Activated B cell treated with CpG ODN at 0.5 μM for 24 hours (primary cell): Measurements from ENCODE around the gene MCC. TPM values are rescaled to one million over a fixed set of nuclear protein-coding genes. Genes with fewer than 3 reads are reported as not detected.

Experiments
- ATAC-seq: fragments of 200-7000 bp; cut with Tn5 transposase; one replicate; pipeline ENCODE4 v1.10.0; 2021; ENCODE audit warnings: low read depth, mild to moderate bottlenecking, moderate library complexity
- CTCF ChIA-PET: fragments of 350-600 bp; sonication (Branson Sonifier 250); formaldehyde crosslinking; loops from one replicate; lab custom pipeline; 2021; ENCODE audit warnings: antibody characterized with exemption; lab: Charles Lee
- POLR2A ChIA-PET: fragments of 350-600 bp; sonication (Branson Sonifier 250); formaldehyde crosslinking; loops from one replicate; lab custom pipeline; 2021; ENCODE audit warnings: antibody characterized with exemption; lab: Charles Lee
- DNase-seq: peaks from one replicate; pipeline ENCODE4 v3.0.0; 2022
- H3K27ac Mint-ChIP-seq: one replicate; pipeline ENCODE4 v1.8.0; 2020; ENCODE audit warnings: mixed read lengths
- H3K27me3 Mint-ChIP-seq: one replicate; pipeline ENCODE4 v1.8.0; 2021; ENCODE audit warnings: mixed read lengths
- H3K36me3 Mint-ChIP-seq: one replicate; pipeline ENCODE4 v1.8.0; 2021; ENCODE audit warnings: low read depth, mixed read lengths
- H3K4me1 Mint-ChIP-seq: one replicate; pipeline ENCODE4 v1.8.0; 2021; ENCODE audit warnings: mixed read lengths
- H3K4me3 Mint-ChIP-seq: one replicate; pipeline ENCODE4 v1.8.0; 2020; ENCODE audit warnings: mild to moderate bottlenecking, mixed read lengths
- H3K9me3 Mint-ChIP-seq: one replicate; pipeline ENCODE4 v1.8.0; 2020; ENCODE audit warnings: mixed read lengths
- CTCF ChIP-seq: fragments of 200-600 bp; IDR thresholded peaks from one replicate; pipeline ENCODE4 v1.8.0; 2022; ENCODE audit warnings: antibody characterized with exemption, mild to moderate bottlenecking
- intact Hi-C: fragments of 100-400 bp; cut with micrococcal nuclease; formaldehyde crosslinking; loops from one replicate; pipeline ENCODE4 v1.15.1; 2024
- total RNA-seq: library from RNA; stranded (reverse); gene quantifications from 2 replicates; pipeline ENCODE4 v1.2.3, GENCODE V29; 2022

Gene MCC
- total RNA-seq, 1 donor from 2014 or later, result 0.22 TPM

GRCh38 chr5:113495422-113495841, 7.2 kb upstream of the MCC start:
- ChIA-PET POLR2A (no interaction called here), CTCF (no interaction called here)
- H3K36me3 Mint-ChIP-seq, result peaks cover 4% of the 10 kb centered on the region
- peaks cover 17% of the 10 kb centered on the region for H3K9me3 Mint-ChIP-seq
- peaks cover 37% of the 10 kb centered on the region for H3K27me3 Mint-ChIP-seq
- ATAC-seq, result no peak
- intact Hi-C loops, result no loop called here
- TF ChIP-seq CTCF, result no peak
- no peak overlapping the region for H3K27ac Mint-ChIP-seq
- no peak for DNase-seq
- no peak overlapping the region for H3K4me3 Mint-ChIP-seq
- no peaks in the 10 kb centered on the region for H3K4me1 Mint-ChIP-seq

- CTCF ChIA-PET, result no interaction called here
- peaks cover 39% of the 10 kb centered on the region for H3K27me3 Mint-ChIP-seq
These were observed 5.2 kb upstream of the MCC start for GRCh38 chr5:113493446-113493845.

GRCh38 chr5:113491022-113491421, 2.8 kb upstream of the MCC start:
- no peak for TF ChIP-seq CTCF
- ATAC-seq (no peak), DNase-seq (no peak)
- H3K27me3 Mint-ChIP-seq, result peaks cover 47% of the 10 kb centered on the region
- H3K36me3 Mint-ChIP-seq, result peaks cover 5% of the 10 kb centered on the region
- intact Hi-C loops, result no loop called here
- ChIA-PET CTCF (no interaction called here), POLR2A (no interaction called here)
- H3K9me3 Mint-ChIP-seq, result peaks cover 21% of the 10 kb centered on the region
- H3K4me3 Mint-ChIP-seq, result no peak overlapping the region
- no peak overlapping the region for H3K27ac Mint-ChIP-seq
- H3K4me1 Mint-ChIP-seq, result peaks cover 17% of the 10 kb centered on the region

More at GRCh38 chr5:113493446-113493845, 5.2 kb upstream of the MCC start:
- peaks cover 21% of the 10 kb centered on the region for H3K9me3 Mint-ChIP-seq
- H3K4me3 Mint-ChIP-seq, result no peak overlapping the region
- H3K36me3 Mint-ChIP-seq, result peaks cover 5% of the 10 kb centered on the region
- DNase-seq (no peak), ATAC-seq (no peak)
- peaks cover 6% of the 10 kb centered on the region for H3K4me1 Mint-ChIP-seq
- intact Hi-C loops, result no loop called here
- TF ChIP-seq CTCF, result no peak
- no peak overlapping the region for H3K27ac Mint-ChIP-seq
- POLR2A ChIA-PET, result no interaction called here

- intact Hi-C loops, result no loop called here
- H3K4me3 Mint-ChIP-seq, result no peak overlapping the region
- DNase-seq (no peak), ATAC-seq (no peak)
- peaks cover 17% of the 10 kb centered on the region for H3K4me1 Mint-ChIP-seq
- peaks cover 5% of the 10 kb centered on the region for H3K36me3 Mint-ChIP-seq
- peaks cover 54% of the 10 kb centered on the region for H3K27me3 Mint-ChIP-seq
- ChIA-PET CTCF (no interaction called here), POLR2A (no interaction called here)
- H3K9me3 Mint-ChIP-seq, result peaks cover 21% of the 10 kb centered on the region
- no peak for TF ChIP-seq CTCF
- no peak overlapping the region for H3K27ac Mint-ChIP-seq
These were observed 2.1 kb upstream of the MCC start for GRCh38 chr5:113490317-113490716.

- no peak overlapping the region for H3K27ac Mint-ChIP-seq
- H3K4me3 Mint-ChIP-seq, result no peak overlapping the region
- ChIA-PET POLR2A (no interaction called here), CTCF (no interaction called here)
- no peak for DNase-seq
- peaks cover 59% of the 10 kb centered on the region for H3K27me3 Mint-ChIP-seq
- ATAC-seq, result no peak
- intact Hi-C loops, result no loop called here
- no peak for TF ChIP-seq CTCF
- H3K36me3 Mint-ChIP-seq, result peaks cover 5% of the 10 kb centered on the region
- peaks cover 21% of the 10 kb centered on the region for H3K9me3 Mint-ChIP-seq
- H3K4me1 Mint-ChIP-seq, result peaks cover 17% of the 10 kb centered on the region
These were observed 1.0 kb upstream of the MCC start for GRCh38 chr5:113489299-113489698.
